Measurements from ENCODE around the gene NIT2. TPM values are rescaled to one million over a fixed set of nuclear protein-coding genes. Genes with fewer than 3 reads are reported as not detected.

The NIT2 gene
- total and polyA plus RNA-seq, 9 of the 15 experiments (the other 6 are each of a cell fraction or from before 2014, with no cell fraction given) = 11.4 to 62.2 (median 22.1) TPM

DNA sequence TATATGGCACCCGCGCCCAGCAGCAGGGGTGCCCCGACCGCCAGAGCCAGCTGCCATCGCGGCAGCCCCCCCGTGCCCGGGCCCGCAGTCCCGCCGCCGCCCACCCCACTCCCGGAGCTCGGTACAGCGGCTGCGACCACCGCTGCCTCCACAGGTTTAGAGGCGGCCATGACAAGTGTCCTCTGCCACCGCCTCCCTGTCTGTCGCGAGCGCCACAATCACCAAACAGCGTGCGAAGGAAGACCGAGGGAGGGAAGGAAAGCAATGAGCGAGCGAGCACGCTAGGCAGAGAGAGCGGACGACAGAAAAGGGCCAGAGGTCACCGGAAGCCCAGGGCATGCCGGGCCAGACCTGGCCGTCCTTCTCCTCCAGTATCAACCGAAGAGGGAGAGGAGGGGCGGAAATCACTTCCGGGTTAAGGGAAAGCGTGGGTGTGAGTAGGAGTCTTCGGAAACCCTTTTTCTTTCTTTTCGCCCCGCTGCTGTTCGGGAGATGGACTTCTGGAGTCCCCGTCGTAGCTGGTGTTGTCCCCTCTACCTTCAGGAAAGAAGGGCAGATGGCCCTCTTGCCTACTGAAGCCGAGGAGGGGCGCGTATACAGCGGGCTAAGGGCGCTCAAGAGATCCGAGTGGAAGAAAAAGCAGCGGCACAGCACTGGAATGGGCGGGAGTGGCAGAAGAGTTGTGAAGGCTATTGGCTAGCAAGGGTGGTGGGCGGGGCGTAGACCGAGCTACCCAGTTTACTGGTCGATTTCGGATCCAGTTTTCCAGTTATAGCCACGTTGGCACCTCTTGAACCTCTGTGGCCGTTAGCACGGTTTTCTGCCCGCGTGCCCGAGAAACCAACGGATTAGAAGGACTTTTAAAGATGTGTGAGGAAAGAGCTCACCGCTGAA lies 66.5 kb downstream of the NIT2 start, which contains the start of the genes LNP1 and TOMM70 (continued):
- TF ChIP-seq KDM5B (IDR thresholded peaks at IDR 0.05; ENCODE audit: insufficient replicate concordance, low read depth, low read length) = peak; percentile 90
- TF ChIP-seq KAT2B (IDR thresholded peaks at IDR 0.05; ENCODE audit: low read depth, low read length) = no peak
- peak; percentile 98 for TF ChIP-seq NR2C2 (CRISPR knock-in tag; IDR thresholded peaks at IDR 0.05)
- TF ChIP-seq NR2C2 (tag; IDR thresholded peaks at IDR 0.05) = peak; percentile 99
- no peak for TF ChIP-seq MAFG (tag; conservative IDR thresholded peaks at IDR 0.05)
- no peak for TF ChIP-seq JUNB (CRISPR knock-in tag; conservative IDR thresholded peaks at IDR 0.05)
- no peak for TF ChIP-seq FIP1L1 (IDR thresholded peaks at IDR 0.05; ENCODE audit: low read depth, low read length, poor library complexity, severe bottlenecking)
- TF ChIP-seq FOXA1 (IDR thresholded peaks at IDR 0.05; ENCODE audit: borderline replicate concordance) = no peak
- TF ChIP-seq NFE2L1 (tag; IDR thresholded peaks at IDR 0.05; ENCODE audit: borderline replicate concordance, low read depth) = no peak
- 0 out of 2 replicates have a peak, but pooled peaks have one; percentile 32 for TF ChIP-seq HLTF (IDR thresholded peaks at IDR 0.05)
- TF ChIP-seq, protein P1, sequence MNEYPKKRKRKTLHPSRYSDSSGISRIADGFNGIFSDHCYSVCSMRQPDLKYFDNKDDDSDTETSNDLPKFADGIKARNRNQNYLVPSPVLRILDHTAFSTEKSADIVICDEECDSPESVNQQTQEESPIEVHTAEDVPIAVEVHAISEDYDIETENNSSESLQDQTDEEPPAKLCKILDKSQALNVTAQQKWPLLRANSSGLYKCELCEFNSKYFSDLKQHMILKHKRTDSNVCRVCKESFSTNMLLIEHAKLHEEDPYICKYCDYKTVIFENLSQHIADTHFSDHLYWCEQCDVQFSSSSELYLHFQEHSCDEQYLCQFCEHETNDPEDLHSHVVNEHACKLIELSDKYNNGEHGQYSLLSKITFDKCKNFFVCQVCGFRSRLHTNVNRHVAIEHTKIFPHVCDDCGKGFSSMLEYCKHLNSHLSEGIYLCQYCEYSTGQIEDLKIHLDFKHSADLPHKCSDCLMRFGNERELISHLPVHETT (CRISPR knock-in tag; conservative IDR thresholded peaks at IDR 0.05 in 1 of 2, IDR thresholded peaks at IDR 0.05 in 1 of 2) = peak in 1 of 2 experiments; percentile 61; a peak in 1 of 4 replicates
- TF ChIP-seq ZNF121 (CRISPR knock-in tag; conservative IDR thresholded peaks at IDR 0.05) = no peak
- TF ChIP-seq NONO (IDR thresholded peaks at IDR 0.05; ENCODE audit: low read depth in 2 of 2, low read length in 1 of 2) = no peak
- TF ChIP-seq RBFOX2 (IDR thresholded peaks at IDR 0.05; ENCODE audit: low read depth, low read length) = peak; percentile 86
- no peak for TF ChIP-seq KLF6 (CRISPR knock-in tag; IDR thresholded peaks at IDR 0.05; ENCODE audit: borderline replicate concordance)
- TF ChIP-seq SRF (CRISPR knock-in tag; IDR thresholded peaks at IDR 0.05) = no peak
- TF ChIP-seq, protein P2, sequence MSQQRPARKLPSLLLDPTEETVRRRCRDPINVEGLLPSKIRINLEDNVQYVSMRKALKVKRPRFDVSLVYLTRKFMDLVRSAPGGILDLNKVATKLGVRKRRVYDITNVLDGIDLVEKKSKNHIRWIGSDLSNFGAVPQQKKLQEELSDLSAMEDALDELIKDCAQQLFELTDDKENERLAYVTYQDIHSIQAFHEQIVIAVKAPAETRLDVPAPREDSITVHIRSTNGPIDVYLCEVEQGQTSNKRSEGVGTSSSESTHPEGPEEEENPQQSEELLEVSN (IDR thresholded peaks at IDR 0.05; ENCODE audit: borderline replicate concordance in 1 of 2, extremely low read depth in 1 of 2, insufficient read depth in 1 of 2, insufficient read length in 1 of 2, low read depth in 1 of 2, low read length in 1 of 2, poor library complexity in 1 of 2, severe bottlenecking in 1 of 2) = peak; percentile 55 to 56
- no peak for TF ChIP-seq MCM7 (IDR thresholded peaks at IDR 0.05)
- TF ChIP-seq, protein P3, sequence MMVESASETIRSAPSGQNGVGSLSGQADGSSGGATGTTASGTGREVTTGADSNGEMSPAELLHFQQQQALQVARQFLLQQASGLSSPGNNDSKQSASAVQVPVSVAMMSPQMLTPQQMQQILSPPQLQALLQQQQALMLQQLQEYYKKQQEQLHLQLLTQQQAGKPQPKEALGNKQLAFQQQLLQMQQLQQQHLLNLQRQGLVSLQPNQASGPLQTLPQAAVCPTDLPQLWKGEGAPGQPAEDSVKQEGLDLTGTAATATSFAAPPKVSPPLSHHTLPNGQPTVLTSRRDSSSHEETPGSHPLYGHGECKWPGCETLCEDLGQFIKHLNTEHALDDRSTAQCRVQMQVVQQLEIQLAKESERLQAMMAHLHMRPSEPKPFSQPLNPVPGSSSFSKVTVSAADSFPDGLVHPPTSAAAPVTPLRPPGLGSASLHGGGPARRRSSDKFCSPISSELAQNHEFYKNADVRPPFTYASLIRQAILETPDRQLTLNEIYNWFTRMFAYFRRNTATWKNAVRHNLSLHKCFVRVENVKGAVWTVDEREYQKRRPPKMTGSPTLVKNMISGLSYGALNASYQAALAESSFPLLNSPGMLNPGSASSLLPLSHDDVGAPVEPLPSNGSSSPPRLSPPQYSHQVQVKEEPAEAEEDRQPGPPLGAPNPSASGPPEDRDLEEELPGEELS (CRISPR knock-in tag; IDR thresholded peaks at IDR 0.05; ENCODE audit: borderline replicate concordance) = no peak
- no peak for TF ChIP-seq GATAD2A (IDR thresholded peaks at IDR 0.05)
- TF ChIP-seq ZNF124 (CRISPR knock-in tag; IDR thresholded peaks at IDR 0.05) = no peak
